Measurements from ENCODE around the gene TSC2.
"Not testable (repeated sequence)": the region's sequence is repeated elsewhere in the genome, so short reads cannot be mapped to it uniquely, and the experiment has no call there.

The TSC2 gene

GRCh38 chr16:2009791-2010510 lies 37.8 kb upstream of the TSC2 start, which contains the start of gene ZNF598:
TSS of gene ZNF598 (minus strand) at chr16:2009821.
- DNase-seq (ENCODE audit: low read depth) = no peak

- DNase-seq (ENCODE audit: low read depth) = not testable (repeated sequence)
Measured at GRCh38 chr16:2011726-2012125, 36.1 kb upstream of the TSC2 start.

GRCh38 chr16:2013527-2013926 lies 34.3 kb upstream of the TSC2 start:
- DNase-seq (ENCODE audit: low read depth) = no peak

GRCh38 chr16:2015117-2015946 lies 32.5 kb upstream of the TSC2 start:
- peak; percentile 70 for DNase-seq (ENCODE audit: low read depth)

GRCh38 chr16:2015947-2016208 lies 31.9 kb upstream of the TSC2 start:
- no peak for DNase-seq (ENCODE audit: low read depth)

- no peak for DNase-seq (ENCODE audit: low read depth)
Measured at GRCh38 chr16:2016407-2016922, 31.3 kb upstream of the TSC2 start.

- DNase-seq (ENCODE audit: low read depth) = no peak
Measured at GRCh38 chr16:2019518-2019920, 28.3 kb upstream of the TSC2 start, which contains the start of gene NPW. TSS of gene NPW (plus strand) at chr16:2019785.

GRCh38 chr16:2019921-2020831 lies 27.6 kb upstream of the TSC2 start:
- DNase-seq (ENCODE audit: low read depth) = no peak

- DNase-seq (ENCODE audit: low read depth) = no peak
Measured at GRCh38 chr16:2022723-2023091, 25.1 kb upstream of the TSC2 start.

- peak; percentile 74 for DNase-seq (ENCODE audit: low read depth)
Measured at GRCh38 chr16:2023092-2024031, 24.4 kb upstream of the TSC2 start.

GRCh38 chr16:2024032-2024420 lies 23.8 kb upstream of the TSC2 start:
- no peak for DNase-seq (ENCODE audit: low read depth)

GRCh38 chr16:2025251-2025650 lies 22.5 kb upstream of the TSC2 start:
- DNase-seq (ENCODE audit: low read depth) = no peak

GRCh38 chr16:2025878-2026460 lies 21.8 kb upstream of the TSC2 start:
- no peak for DNase-seq (ENCODE audit: low read depth)

- no peak for DNase-seq (ENCODE audit: low read depth)
Measured at GRCh38 chr16:2026461-2027023, 21.2 kb upstream of the TSC2 start, which contains the start of gene NHERF2. TSS of gene NHERF2 (plus strand) at chr16:2026902. CDS start at chr16:2027006, 104 bp downstream.

GRCh38 chr16:2027024-2028010 lies 20.5 kb upstream of the TSC2 start:
- DNase-seq (ENCODE audit: low read depth) = no peak

- DNase-seq (ENCODE audit: low read depth) = no peak
Measured at GRCh38 chr16:2028146-2028545, 19.6 kb upstream of the TSC2 start.

GRCh38 chr16:2028620-2029220 lies 19.1 kb upstream of the TSC2 start:
- DNase-seq (ENCODE audit: low read depth) = no peak

- no peak for DNase-seq (ENCODE audit: low read depth)
Measured at GRCh38 chr16:2029350-2029749, 18.4 kb upstream of the TSC2 start.

- no peak for DNase-seq (ENCODE audit: low read depth)
Measured at GRCh38 chr16:2030036-2030435, 17.7 kb upstream of the TSC2 start.

All from fibroblast of the conjunctiva (primary cell).